HepG2 (cell line): Measurements from ENCODE around the gene BLOC1S1. TPM values are rescaled to one million over a fixed set of nuclear protein-coding genes. Genes with fewer than 3 reads are reported as not detected.

Experiments
- ATAC-seq: fragments of 200-7000 bp; cut with Tn5 transposase; 3 replicates; pipeline ENCODE4 v1.9.1; 2020; ENCODE audit warnings: mild to moderate bottlenecking, moderate library complexity
- BruUV-seq: library from RNA; stranded (reverse); fragments of 400-500 nt; replicated peaks from 2 replicates; lab custom pipeline; 2021; lab: Mats Ljungman, UMichigan
- CTCF ChIA-PET: fragments of 300-600 bp; formaldehyde crosslinking; extraction: SDS; loops from one replicate; lab custom pipeline; 2021; ENCODE audit warnings: low total read pairs, inconsistent platforms, low intra/inter-chr PET ratio; lab: Yijun Ruan, JAX
- POLR2A ChIA-PET: fragments of 350-600 bp; sonication (Branson Sonifier 250); formaldehyde crosslinking; loops from one replicate; lab custom pipeline; 2020; ENCODE audit warnings: antibody characterized with exemption, inconsistent platforms; lab: Yijun Ruan, JAX
- DNase-seq: peaks from one replicate; pipeline ENCODE4 v3.0.0-alpha.2; 2015; ENCODE audit warnings: low spot score
- FAIRE-seq: peaks from 3 replicates; lab custom pipeline; 2011; peaks lifted over from hg19 to GRCh38; lab: Jason Lieb, UNC
- H2AFZ ChIP-seq: one replicate; pipeline ENCODE4 v1.6.1; 2011; ENCODE audit warnings: low read length, inconsistent platforms
- H3K27ac ChIP-seq: fragments of 300-600 bp; 3 replicates; pipeline ENCODE4 v1.8.0; 2011; ENCODE audit warnings: mixed run types, mild to moderate bottlenecking, mixed read lengths, low read length, inconsistent platforms; ENCODE audit not compliant: insufficient read depth; ENCODE audit errors: extremely low read length
- H3K27me3 ChIP-seq, 2 experiments: fragments of 200-600 bp in 1 of 2; 2 replicates in 1 of 2; 3 replicates in 1 of 2; pipeline versions ENCODE4 v1.6.0 to v1.8.0; 2011; ENCODE audit warnings: low read length in 2 of 2, mild to moderate bottlenecking in 2 of 2, moderate library complexity in 2 of 2, inconsistent platforms in 1 of 2; ENCODE audit not compliant: insufficient read depth in 2 of 2, control insufficient read depth in 1 of 2
- H3K36me3 ChIP-seq, 2 experiments: fragments of 200-600 bp in 1 of 2; replicated peaks in 1 of 2; 2 replicates in 1 of 2; 3 replicates in 1 of 2; pipeline versions ENCODE4 v1.5.1 to v1.8.0; 2011; ENCODE audit warnings: low read length in 2 of 2, inconsistent platforms in 1 of 2; ENCODE audit not compliant: insufficient read depth in 2 of 2, control insufficient read depth in 1 of 2
- H3K4me1 ChIP-seq: 2 replicates; pipeline ENCODE4 v1.5.1; 2012; ENCODE audit warnings: low read length, inconsistent platforms; ENCODE audit not compliant: insufficient read depth
- H3K4me2 ChIP-seq: 2 replicates; pipeline ENCODE4 v1.6.0; 2011; ENCODE audit warnings: low read depth, low read length, inconsistent platforms
- H3K4me3 ChIP-seq, 3 experiments: fragments of 200-600 bp in 1 of 3; sonication (generic), shearing (Covaris generic) in 1 of 3; replicated peaks in 1 of 3; 2 replicates each; pipeline ENCODE4 v1.5.1; 2011 to 2016; ENCODE audit warnings: low read length in 3 of 3, inconsistent platforms in 2 of 3, low read depth in 2 of 3, mild to moderate bottlenecking in 2 of 3, control low read depth in 1 of 3, mixed read lengths in 1 of 3; ENCODE audit not compliant: insufficient read depth in 1 of 3
- H3K79me2 ChIP-seq: one replicate; pipeline ENCODE4 v1.6.1; 2011; ENCODE audit warnings: low read length, inconsistent platforms; ENCODE audit not compliant: insufficient read depth
- H3K9ac ChIP-seq: 2 replicates; pipeline ENCODE4 v1.6.0; 2011; ENCODE audit warnings: mild to moderate bottlenecking, low read depth, low read length, inconsistent platforms; ENCODE audit not compliant: insufficient read depth
- H3K9me3 ChIP-seq: 2 replicates; pipeline ENCODE4 v1.5.1; 2012; ENCODE audit warnings: mild to moderate bottlenecking, low read length
- H4K20me1 ChIP-seq: 2 replicates; pipeline ENCODE4 v1.6.0; 2011; ENCODE audit warnings: inconsistent platforms, mild to moderate bottlenecking, low read length, moderate library complexity; ENCODE audit not compliant: insufficient read depth
- ARID4A ChIP-seq: sonication (generic); formaldehyde crosslinking; IDR thresholded peaks from 2 replicates; pipeline ENCODE4 v1.5.0; 2020; ENCODE audit warnings: mild to moderate bottlenecking, missing genetic modification reagents, borderline replicate concordance
- DPF2 ChIP-seq: sonication (generic); formaldehyde crosslinking; IDR thresholded peaks from 2 replicates; pipeline ENCODE4 v1.4.0; 2020; ENCODE audit warnings: mild to moderate bottlenecking, low read depth, missing genetic modification reagents, borderline replicate concordance
- MIER3 ChIP-seq: IDR thresholded peaks from 2 replicates; pipeline ENCODE4 v1.6.1; 2016; ENCODE audit warnings: missing compliant biosample characterization, borderline replicate concordance
- REPIN1 ChIP-seq: sonication (generic); formaldehyde crosslinking; IDR thresholded peaks from 2 replicates; pipeline ENCODE4 v1.8.0; 2022; ENCODE audit warnings: missing genetic modification reagents, low read depth, mild to moderate bottlenecking, borderline replicate concordance
- U2AF1 ChIP-seq: fragments of 200-400 bp; formaldehyde crosslinking; optimal IDR thresholded peaks from 2 replicates; pipeline ENCODE3; 2017; ENCODE audit warnings: mild to moderate bottlenecking, low read depth, low read length
- ZFP36 ChIP-seq: fragments of 150-350 bp; IDR thresholded peaks from 2 replicates; pipeline ENCODE4 v1.6.1; 2018; ENCODE audit warnings: borderline replicate concordance, low read length, low read depth; ENCODE audit not compliant: partially characterized antibody
- ZNF629 ChIP-seq: sonication (generic); formaldehyde crosslinking; conservative IDR thresholded peaks from 2 replicates; pipeline ENCODE4 v1.5.0; 2020; ENCODE audit warnings: missing genetic modification reagents
- ZNF670 ChIP-seq: sonication (generic); formaldehyde crosslinking; IDR thresholded peaks from 2 replicates; pipeline ENCODE4 v1.8.0; 2022; ENCODE audit warnings: mild to moderate bottlenecking, missing genetic modification reagents, borderline replicate concordance
- WGBS: methylation state at CpG from one replicate; pipeline ENCODE4 v1.1.6; 2017; ENCODE audit warnings: low lambda C conversion rate; 5-methylcytosine and 5-hydroxymethylcytosine counted together
- in situ Hi-C: cut with HindIII; loops from 2 replicates; pipeline ENCODE4 v1.10.0; 2017; ENCODE audit warnings: low pct_unique_long_range_greater_than_20kb; ENCODE audit not compliant: extremely low pct_ligation_motif_present
- intact Hi-C: fragments of 100-400 bp; cut with micrococcal nuclease; formaldehyde crosslinking; loops from one replicate; pipeline ENCODE4 v1.10.0; 2022; ENCODE audit not compliant: unreplicated experiment
- polyA plus RNA-seq, 8 experiments: library from polyadenylated mRNA; depleted of rRNA in 3 of 8; stranded (reverse) in 7 of 8; unstranded in 1 of 8; fragments of >200 nt; fragmentation: Illumina TruSeq in 4 of 8; extraction: Trizol in 4 of 8; gene quantifications; 2 replicates each; pipeline versions ENCODE4 v1.2.1 to v1.2.3, GENCODE V29; 2011 to 2016; ENCODE audit warnings: low read depth in 4 of 8, missing spikeins in 1 of 8, mixed read lengths in 1 of 8; ENCODE audit not compliant: insufficient read depth in 1 of 8
- total RNA-seq, 5 experiments: library from RNA; depleted of rRNA; stranded (reverse); fragments of >200 nt; fragmentation: Illumina TruSeq; extraction: Trizol; gene quantifications; 2 replicates each; pipeline ENCODE4 v1.2.3, GENCODE V29; 2016; ENCODE audit warnings: low read depth in 1 of 5
- TF ChIP-seq, protein P1 (sequence below): sonication (generic); formaldehyde crosslinking; IDR thresholded peaks from 2 replicates; pipeline ENCODE4 v1.4.0; 2020; ENCODE audit warnings: missing genetic modification reagents

BLOC1S1 gene
- total and polyA plus RNA-seq, 2 of the 13 experiments (the other 11 are each of a cell fraction or from before 2014, with no cell fraction given): 55.1 to 95.3 TPM

- H3K9me3 ChIP-seq: no peaks in the 10 kb centered on the region
- H3K9ac ChIP-seq: no peak overlapping the region
- no peak overlapping the region for H3K27ac ChIP-seq
- in situ Hi-C loops: no loop called here
- H3K36me3 ChIP-seq: no peaks in the 10 kb centered on the region
- DNase-seq (no peak), FAIRE-seq (no peak), ATAC-seq (no peak)
- no peak overlapping the region for H2AFZ ChIP-seq
- no peak overlapping the region for H3K4me3 ChIP-seq
- ChIA-PET POLR2A (no interaction called here), CTCF (no interaction called here)
- 41% methylated on average over 8 of the region's 8 CpGs for WGBS
- no peaks in the 10 kb centered on the region; a peak in 1 of 5 replicates for H3K27me3 ChIP-seq
- no TSS peak for BruUV-seq
- no peaks in the 10 kb centered on the region for H4K20me1 ChIP-seq
- no peaks in the 10 kb centered on the region for H3K79me2 ChIP-seq
- peaks cover 2% of the 10 kb centered on the region; the same call in 1 of the 2 replicates for H3K4me1 ChIP-seq
- H3K4me2 ChIP-seq: no peak overlapping the region
- intact Hi-C loops: no loop called here
- no peak for TF ChIP-seq MIER3
- TF ChIP-seq ZNF629 (CRISPR knock-in tag): no peak
- TF ChIP-seq, protein P1, sequence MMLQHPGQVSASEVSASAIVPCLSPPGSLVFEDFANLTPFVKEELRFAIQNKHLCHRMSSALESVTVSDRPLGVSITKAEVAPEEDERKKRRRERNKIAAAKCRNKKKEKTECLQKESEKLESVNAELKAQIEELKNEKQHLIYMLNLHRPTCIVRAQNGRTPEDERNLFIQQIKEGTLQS (CRISPR knock-in tag): no peak
- no peak for TF ChIP-seq ZFP36
- TF ChIP-seq U2AF1: no peak
- TF ChIP-seq ZNF670: no peak
- TF ChIP-seq ARID4A: no peak
- no peak for TF ChIP-seq REPIN1 (CRISPR knock-in tag)
- TF ChIP-seq DPF2 (CRISPR knock-in tag): no peak
Measured at GRCh38 chr12:55675666-55676065, 40.2 kb upstream of the BLOC1S1 start.
